Ascending aorta (tissue), 2 donors: ENCODE data around the gene ZNF804B. TPM values are rescaled to one million over a fixed set of nuclear protein-coding genes. Genes with fewer than 3 reads are reported as not detected.

Experiments
- DNase-seq, 2 donors: peaks; one replicate each; pipeline ENCODE4 v3.0.0-alpha.2; 2019; ENCODE audit warnings: low spot score in 2 of 2
- H3K27ac ChIP-seq, 2 donors: fragments of 200-600 bp; sonication (generic); one replicate each; pipeline ENCODE4 v1.5.1; 2016 to 2017; ENCODE audit warnings: mild to moderate bottlenecking in 1 of 2
- H3K27me3 ChIP-seq: fragments of 200-600 bp; sonication (generic); one replicate; pipeline ENCODE4 v1.5.1; 2017
- H3K36me3 ChIP-seq, 2 donors: fragments of 200-600 bp; sonication (generic); one replicate each; pipeline ENCODE4 v1.5.1; 2016
- H3K4me1 ChIP-seq, 2 donors: fragments of 200-600 bp; sonication (generic); one replicate each; pipeline ENCODE4 v1.5.1; 2016 to 2017; ENCODE audit warnings: mild to moderate bottlenecking in 1 of 2
- H3K4me3 ChIP-seq, 2 donors: fragments of 200-600 bp; sonication (generic); one replicate each; pipeline ENCODE4 v1.5.1; 2016 to 2017; ENCODE audit warnings: mild to moderate bottlenecking in 1 of 2
- H3K9me3 ChIP-seq, 2 donors: fragments of 200-600 bp; sonication (generic); one replicate each; pipeline ENCODE4 v1.5.1; 2016
- CTCF ChIP-seq, 3 experiments: fragments of 200-600 bp in 2 of 3; fragments of 450-650 bp in 1 of 3; sonication (generic) in 2 of 3; IDR thresholded peaks; one replicate each; pipeline ENCODE4 v1.5.1; 2016 to 2019; ENCODE audit warnings: antibody characterized with exemption in 3 of 3, mild to moderate bottlenecking in 1 of 3, moderate library complexity in 1 of 3
- intact Hi-C: fragments of 100-400 bp; cut with DNase I; formaldehyde crosslinking; loops from one replicate; pipeline ENCODE4 v1.15.1; 2023
- total RNA-seq: library from RNA; depleted of rRNA; stranded (reverse); fragments of >200 nt; gene quantifications from one replicate; pipeline ENCODE4 v1.1.0, GENCODE V29; 2016

ZNF804B gene
- total RNA-seq, 1 donor from 2014 or later = not detected

GRCh38 chr7:89023877-89024276 is 264.4 kb downstream of the ZNF804B start:
- H3K36me3 ChIP-seq = no peaks in the 10 kb centered on the region
- no peak overlapping the region for H3K27ac ChIP-seq
- H3K4me3 ChIP-seq = no peak overlapping the region
- H3K9me3 ChIP-seq = no peaks in the 10 kb centered on the region
- DNase-seq = no peak
- no peaks in the 10 kb centered on the region for H3K27me3 ChIP-seq
- no peak for TF ChIP-seq CTCF (IDR thresholded peaks at IDR 0.05)
- no peaks in the 10 kb centered on the region for H3K4me1 ChIP-seq
- intact Hi-C loops = no loop called here

- Histone ChIP-seq H3K4me1 (no peaks in the 10 kb centered on the region), H3K9me3 (no peaks in the 10 kb centered on the region), H3K27me3 (no peaks in the 10 kb centered on the region), H3K27ac (no peak overlapping the region), H3K4me3 (no peak overlapping the region), H3K36me3 (no peaks in the 10 kb centered on the region)
- DNase-seq = no peak
- no peak for TF ChIP-seq CTCF (IDR thresholded peaks at IDR 0.05)
- intact Hi-C loops = no loop called here
These were observed 268.3 kb downstream of the ZNF804B start for GRCh38 chr7:89027781-89028180.

GRCh38 chr7:89028319-89028718 is 268.8 kb downstream of the ZNF804B start:
- intact Hi-C loops = no loop called here
- no peaks in the 10 kb centered on the region for H3K4me1 ChIP-seq
- H3K9me3 ChIP-seq = no peaks in the 10 kb centered on the region
- H3K27ac ChIP-seq = no peak overlapping the region
- H3K27me3 ChIP-seq = no peaks in the 10 kb centered on the region
- no peaks in the 10 kb centered on the region for H3K36me3 ChIP-seq
- DNase-seq = no peak
- no peak overlapping the region for H3K4me3 ChIP-seq
- TF ChIP-seq CTCF (IDR thresholded peaks at IDR 0.05) = no peak

GRCh38 chr7:89029864-89030263 is 270.4 kb downstream of the ZNF804B start:
- Histone ChIP-seq H3K27ac (no peak overlapping the region), H3K4me3 (no peak overlapping the region), H3K36me3 (no peaks in the 10 kb centered on the region), H3K9me3 (no peaks in the 10 kb centered on the region), H3K4me1 (no peaks in the 10 kb centered on the region), H3K27me3 (no peaks in the 10 kb centered on the region)
- DNase-seq = no peak
- intact Hi-C loops = no loop called here
- TF ChIP-seq CTCF (IDR thresholded peaks at IDR 0.05) = no peak

GRCh38 chr7:89041240-89041639 is 281.7 kb downstream of the ZNF804B start:
- no peak for DNase-seq
- H3K27ac ChIP-seq = no peak overlapping the region
- intact Hi-C loops = no loop called here

More at GRCh38 chr7:89041240-89041639, 281.7 kb downstream of the ZNF804B start:
- no peaks in the 10 kb centered on the region for H3K27me3 ChIP-seq
- peaks cover 0 to 4% of the 10 kb centered on the region in 2 donors for H3K9me3 ChIP-seq
- no peaks in the 10 kb centered on the region for H3K4me1 ChIP-seq
- no peaks in the 10 kb centered on the region for H3K36me3 ChIP-seq
- TF ChIP-seq CTCF (IDR thresholded peaks at IDR 0.05) = no peak
- no peak overlapping the region for H3K4me3 ChIP-seq
